Endodermal cell (in vitro differentiated cells): ENCODE measurements around the gene RAB3C. TPM values are rescaled to one million over a fixed set of nuclear protein-coding genes. Genes with fewer than 3 reads are reported as not detected.

Experiments used
- DNase-seq: peaks from one replicate; pipeline ENCODE4 v3.0.0-alpha.2; 2017
- H3K27ac ChIP-seq: 2 replicates; pipeline ENCODE4 v1.5.1; 2013; ENCODE audit warnings: mild to moderate bottlenecking, low read depth, low read length, moderate library complexity
- H3K27me3 ChIP-seq: 2 replicates; pipeline ENCODE4 v1.6.1; 2013; ENCODE audit warnings: mild to moderate bottlenecking, low read length, moderate library complexity; ENCODE audit not compliant: insufficient read depth, control insufficient read depth, poor library complexity, severe bottlenecking
- H3K36me3 ChIP-seq: 2 replicates; pipeline ENCODE4 v1.7.0; 2013; ENCODE audit warnings: mild to moderate bottlenecking, low read length, moderate library complexity; ENCODE audit not compliant: control insufficient read depth, insufficient read depth
- H3K4me1 ChIP-seq: one replicate; pipeline ENCODE4 v1.7.0; 2013; ENCODE audit warnings: low read length; ENCODE audit not compliant: control insufficient read depth, insufficient read depth
- H3K4me3 ChIP-seq: 2 replicates; pipeline ENCODE4 v1.5.1; 2013; ENCODE audit warnings: mild to moderate bottlenecking, low read length, moderate library complexity
- H3K9ac ChIP-seq: 2 replicates; pipeline ENCODE4 v1.6.1; 2013; ENCODE audit warnings: mild to moderate bottlenecking, low read length, moderate library complexity; ENCODE audit not compliant: poor library complexity, severe bottlenecking; ENCODE audit errors: extremely low read depth
- H3K9me3 ChIP-seq: 2 replicates; pipeline ENCODE4 v1.6.1; 2013; ENCODE audit warnings: mild to moderate bottlenecking, low read length, moderate library complexity; ENCODE audit not compliant: control insufficient read depth
- H3K27ac Mint-ChIP-seq: 2 replicates; pipeline ENCODE4 v1.8.0; 2020; ENCODE audit warnings: mixed read lengths
- H3K27me3 Mint-ChIP-seq: 2 replicates; pipeline ENCODE4 v1.8.0; 2021; ENCODE audit warnings: mild to moderate bottlenecking, mixed read lengths; ENCODE audit not compliant: insufficient read depth
- H3K36me3 Mint-ChIP-seq: 2 replicates; pipeline ENCODE4 v1.8.0; 2020; ENCODE audit warnings: low read depth, mixed read lengths
- H3K4me1 Mint-ChIP-seq: 2 replicates; pipeline ENCODE4 v1.8.0; 2020; ENCODE audit warnings: mixed read lengths
- H3K4me3 Mint-ChIP-seq: 2 replicates; pipeline ENCODE4 v1.8.0; 2020; ENCODE audit warnings: mild to moderate bottlenecking, moderate library complexity, mixed read lengths
- H3K9me3 Mint-ChIP-seq: 2 replicates; pipeline ENCODE4 v1.8.0; 2020; ENCODE audit warnings: mild to moderate bottlenecking, mixed read lengths
- WGBS, 2 experiments: methylation state at CpG; one replicate each; pipeline versions ENCODE4 v1.1.5 to v1.1.7; 2013; ENCODE audit warnings: missing lambda C conversion rate in 2 of 2, mixed read lengths in 1 of 2; ENCODE audit not compliant: insufficient coverage in 1 of 2, insufficient read length in 1 of 2; 5-methylcytosine and 5-hydroxymethylcytosine counted together
- total RNA-seq, 2 donors: library from RNA; stranded (reverse); fragmentation: NEBNext Ultra II Directional in 1 of 2; extraction: Animal tissue kit (Norgen Biotek cat#: 25700) in 1 of 2; gene quantifications; 2 replicates in 1 of 2; 3 replicates in 1 of 2; pipeline ENCODE4 v1.2.1, GENCODE V29; 2021
- TF ChIP-seq, protein P1 (sequence below): fragments of 200-600 bp; sonication (generic); conservative IDR thresholded peaks from 2 replicates; pipeline ENCODE4 v1.5.0; 2021; ENCODE audit warnings: antibody characterized with exemption, mild to moderate bottlenecking

Gene RAB3C
- total RNA-seq, 2 donors from 2014 or later: 5.8 to 15.1 TPM

DNA sequence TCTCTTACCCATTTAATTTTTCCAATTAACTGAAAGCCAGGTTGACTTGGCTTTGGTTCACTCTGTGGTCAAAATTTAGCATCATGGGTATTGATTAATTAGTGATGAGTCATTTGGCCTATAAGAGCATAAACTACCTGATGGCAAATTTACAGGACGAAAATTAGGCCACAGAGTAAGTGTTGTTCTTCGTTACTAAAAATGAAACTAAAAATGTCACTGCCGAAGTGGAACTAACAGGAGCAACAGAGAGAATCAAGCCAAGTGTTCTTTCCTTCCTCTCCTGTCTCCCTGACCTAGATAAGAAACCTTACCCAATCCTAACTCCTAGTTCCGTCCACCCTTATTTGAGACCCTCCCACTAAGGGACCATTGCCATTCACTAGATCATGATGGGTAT lies 176.9 kb downstream of the RAB3C start:
- no peak overlapping the region for H3K27ac Mint-ChIP-seq

DNA sequence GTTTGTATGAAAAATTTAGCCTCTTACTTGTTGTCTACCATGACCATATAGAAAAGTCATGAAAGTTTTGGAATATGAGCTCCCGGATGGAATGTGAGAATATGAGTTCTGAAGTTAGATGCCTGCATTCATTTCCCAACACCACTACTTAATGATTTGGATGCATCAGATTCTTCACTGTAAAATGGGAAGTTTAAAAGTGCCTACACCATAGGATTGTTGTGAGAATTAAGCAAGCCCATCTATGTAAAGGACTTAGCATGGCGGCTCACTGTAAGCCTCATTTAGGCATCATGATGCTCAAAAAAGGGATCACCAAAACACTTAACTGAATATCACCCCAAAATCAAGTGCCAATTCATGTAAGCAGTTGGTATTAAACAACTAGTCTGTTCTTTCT lies 177.3 kb downstream of the RAB3C start:
- H3K27me3 ChIP-seq: no peaks in the 10 kb centered on the region
- H3K36me3 ChIP-seq: no peaks in the 10 kb centered on the region
- no peak overlapping the region for H3K4me3 ChIP-seq
- H3K27ac ChIP-seq: no peak overlapping the region
- H3K9me3 Mint-ChIP-seq: no peaks in the 10 kb centered on the region
- no peak overlapping the region for H3K27ac Mint-ChIP-seq
- no peaks in the 10 kb centered on the region for H3K4me1 Mint-ChIP-seq
- no peaks in the 10 kb centered on the region for H3K27me3 Mint-ChIP-seq
- WGBS, 2 experiments: 94% methylated on average over 1 of the region's 2 CpGs; no CpG with 5 or more reads in 1 of the 2 experiments
- DNase-seq: no peak
- no peak overlapping the region for H3K4me3 Mint-ChIP-seq
- no peaks in the 10 kb centered on the region for H3K36me3 Mint-ChIP-seq
- TF ChIP-seq, protein P1, sequence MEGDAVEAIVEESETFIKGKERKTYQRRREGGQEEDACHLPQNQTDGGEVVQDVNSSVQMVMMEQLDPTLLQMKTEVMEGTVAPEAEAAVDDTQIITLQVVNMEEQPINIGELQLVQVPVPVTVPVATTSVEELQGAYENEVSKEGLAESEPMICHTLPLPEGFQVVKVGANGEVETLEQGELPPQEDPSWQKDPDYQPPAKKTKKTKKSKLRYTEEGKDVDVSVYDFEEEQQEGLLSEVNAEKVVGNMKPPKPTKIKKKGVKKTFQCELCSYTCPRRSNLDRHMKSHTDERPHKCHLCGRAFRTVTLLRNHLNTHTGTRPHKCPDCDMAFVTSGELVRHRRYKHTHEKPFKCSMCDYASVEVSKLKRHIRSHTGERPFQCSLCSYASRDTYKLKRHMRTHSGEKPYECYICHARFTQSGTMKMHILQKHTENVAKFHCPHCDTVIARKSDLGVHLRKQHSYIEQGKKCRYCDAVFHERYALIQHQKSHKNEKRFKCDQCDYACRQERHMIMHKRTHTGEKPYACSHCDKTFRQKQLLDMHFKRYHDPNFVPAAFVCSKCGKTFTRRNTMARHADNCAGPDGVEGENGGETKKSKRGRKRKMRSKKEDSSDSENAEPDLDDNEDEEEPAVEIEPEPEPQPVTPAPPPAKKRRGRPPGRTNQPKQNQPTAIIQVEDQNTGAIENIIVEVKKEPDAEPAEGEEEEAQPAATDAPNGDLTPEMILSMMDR: no peak
- no peak overlapping the region for H3K9ac ChIP-seq
- no peaks in the 10 kb centered on the region for H3K4me1 ChIP-seq
- no peaks in the 10 kb centered on the region for H3K9me3 ChIP-seq

More for the DNA sequence above, 176.9 kb downstream of the RAB3C start:
- H3K4me3 Mint-ChIP-seq: no peak overlapping the region
- H3K36me3 ChIP-seq: no peaks in the 10 kb centered on the region
- H3K4me3 ChIP-seq: no peak overlapping the region
- no peaks in the 10 kb centered on the region for H3K4me1 Mint-ChIP-seq
- TF ChIP-seq, protein P1: no peak
- DNase-seq: no peak
- H3K4me1 ChIP-seq: no peaks in the 10 kb centered on the region
- H3K9me3 Mint-ChIP-seq: no peaks in the 10 kb centered on the region
- H3K9ac ChIP-seq: no peak overlapping the region
- H3K27me3 ChIP-seq: no peaks in the 10 kb centered on the region
- H3K27me3 Mint-ChIP-seq: no peaks in the 10 kb centered on the region
- no peaks in the 10 kb centered on the region for H3K36me3 Mint-ChIP-seq
- WGBS, 2 experiments: 95 to 96% methylated on average over 3 to 4 of the region's 4 CpGs
- no peak overlapping the region for H3K27ac ChIP-seq
- no peaks in the 10 kb centered on the region for H3K9me3 ChIP-seq

DNA sequence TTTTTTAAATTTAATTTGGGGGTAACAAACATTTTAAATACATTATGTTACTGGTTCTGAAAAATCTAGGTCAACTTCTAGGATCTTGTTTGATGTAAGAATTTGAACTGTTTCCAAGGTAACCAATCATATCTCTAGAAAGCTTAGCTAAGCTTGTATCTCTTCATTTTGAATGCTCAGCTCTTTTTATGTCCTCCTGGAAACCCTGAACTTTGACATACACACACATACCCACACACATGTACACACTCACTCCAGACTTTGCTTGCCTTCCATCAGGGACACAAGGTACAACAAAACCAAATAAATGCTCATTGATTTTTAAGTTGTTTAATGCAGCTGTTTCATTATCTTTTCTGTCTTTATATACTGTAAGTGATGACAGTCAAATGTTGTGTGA lies 178.5 kb downstream of the RAB3C start:
- H3K4me3 Mint-ChIP-seq: no peak overlapping the region
- TF ChIP-seq, protein P1: no peak
- Histone ChIP-seq H3K9ac (no peak overlapping the region), H3K9me3 (no peaks in the 10 kb centered on the region), H3K4me1 (no peaks in the 10 kb centered on the region), H3K27me3 (no peaks in the 10 kb centered on the region), H3K36me3 (no peaks in the 10 kb centered on the region), H3K27ac (no peak overlapping the region), H3K4me3 (no peak overlapping the region)
- no peaks in the 10 kb centered on the region for H3K27me3 Mint-ChIP-seq
- no peaks in the 10 kb centered on the region for H3K36me3 Mint-ChIP-seq
- H3K9me3 Mint-ChIP-seq: no peaks in the 10 kb centered on the region
- no peak overlapping the region for H3K27ac Mint-ChIP-seq
- no peaks in the 10 kb centered on the region for H3K4me1 Mint-ChIP-seq
- DNase-seq: no peak
